CD4-positive, alpha-beta T cell (primary cell): ENCODE results near the gene TIE1. TPM values are rescaled to one million over a fixed set of nuclear protein-coding genes. Genes with fewer than 3 reads are reported as not detected.

Experiments used
- ATAC-seq: fragments of 200-7000 bp; cut with Tn5 transposase; one replicate; pipeline ENCODE4 v1.10.0; 2022; ENCODE audit warnings: mild to moderate bottlenecking; ENCODE audit not compliant: poor library complexity
- CTCF ChIA-PET: fragments of 350-600 bp; sonication (Branson Sonifier 250); formaldehyde crosslinking; loops from one replicate; lab custom pipeline; 2021; ENCODE audit warnings: antibody characterized with exemption, inconsistent platforms; lab: Charles Lee
- POLR2A ChIA-PET: fragments of 350-600 bp; sonication (Branson Sonifier 250); formaldehyde crosslinking; loops from one replicate; lab custom pipeline; 2021; ENCODE audit warnings: antibody characterized with exemption, inconsistent platforms; lab: Charles Lee
- DNase-seq, 14 experiments: peaks; one replicate each; pipeline ENCODE4 v3.0.0-alpha.2; 2013 to 2020; ENCODE audit warnings: mixed read lengths in 2 of 14
- H3K27ac ChIP-seq, 2 donors: one replicate each; pipeline versions ENCODE4 v1.5.1 to v1.7.0; 2013; ENCODE audit warnings: low read length in 2 of 2, low read depth in 1 of 2, mild to moderate bottlenecking in 1 of 2
- H3K27me3 ChIP-seq, 2 experiments: 1 replicate in 1 of 2; 2 replicates in 1 of 2; pipeline versions ENCODE4 v1.6.1 to v1.7.0; 2013; ENCODE audit warnings: low read length in 2 of 2, control low read depth in 1 of 2, mild to moderate bottlenecking in 1 of 2, moderate library complexity in 1 of 2; ENCODE audit not compliant: insufficient read depth in 2 of 2, control insufficient read depth in 1 of 2
- H3K36me3 ChIP-seq: one replicate; pipeline ENCODE4 v1.6.1; 2013; ENCODE audit warnings: low read length, control low read depth; ENCODE audit not compliant: insufficient read depth
- H3K4me1 ChIP-seq: one replicate; pipeline ENCODE4 v1.6.1; 2013; ENCODE audit warnings: low read length, control low read depth; ENCODE audit not compliant: insufficient read depth
- H3K4me3 ChIP-seq: one replicate; pipeline ENCODE4 v1.5.1; 2013; ENCODE audit warnings: mild to moderate bottlenecking, low read length, moderate library complexity
- H3K9me3 ChIP-seq, 2 experiments: 1 replicate in 1 of 2; 2 replicates in 1 of 2; pipeline versions ENCODE4 v1.6.1 to v1.7.0; 2013; ENCODE audit warnings: low read length in 2 of 2, mild to moderate bottlenecking in 2 of 2, control low read depth in 1 of 2, moderate library complexity in 1 of 2; ENCODE audit not compliant: control insufficient read depth in 1 of 2, insufficient read depth in 1 of 2
- H3K27ac Mint-ChIP-seq: one replicate; pipeline ENCODE4 v1.8.0; 2020; ENCODE audit warnings: mixed read lengths
- H3K27me3 Mint-ChIP-seq: one replicate; pipeline ENCODE4 v1.8.0; 2021; ENCODE audit warnings: mixed read lengths
- H3K36me3 Mint-ChIP-seq: one replicate; pipeline ENCODE4 v1.8.0; 2021; ENCODE audit warnings: low read depth, mixed read lengths
- H3K4me1 Mint-ChIP-seq: one replicate; pipeline ENCODE4 v1.8.0; 2021; ENCODE audit warnings: low read depth, mixed read lengths
- H3K4me3 Mint-ChIP-seq: one replicate; pipeline ENCODE4 v1.8.0; 2020; ENCODE audit warnings: mild to moderate bottlenecking, mixed read lengths
- H3K9me3 Mint-ChIP-seq: one replicate; pipeline ENCODE4 v1.8.0; 2020; ENCODE audit warnings: mixed read lengths
- CTCF ChIP-seq: fragments of 200-600 bp; IDR thresholded peaks from one replicate; pipeline ENCODE4 v1.8.0; 2022; ENCODE audit warnings: antibody characterized with exemption, mild to moderate bottlenecking
- intact Hi-C, 2 experiments: fragments of 100-400 bp; cut with DNase I in 1 of 2; cut with micrococcal nuclease in 1 of 2; formaldehyde crosslinking; loops; one replicate each; pipeline versions ENCODE4 v1.15.1 to v1.9.0; 2023 to 2025; cut with DNase I, micrococcal nuclease
- total RNA-seq, 174 experiments: library from RNA in 2 of 174; stranded (reverse) in 2 of 174; gene quantifications; one replicate each; pipeline ENCODE4 v1.2.3 and lab custom pipeline; 2021 to 2026

Gene TIE1
- total RNA-seq, 2 experiments from 2014 or later, result not detected

GRCh38 chr1:43308635-43309404 lies 8.0 kb downstream of the TIE1 start:
- no peak for TF ChIP-seq CTCF
- Mint-ChIP-seq H3K4me3 (no peak overlapping the region), H3K36me3 (no peaks in the 10 kb centered on the region), H3K9me3 (no peaks in the 10 kb centered on the region), H3K27me3 (no peaks in the 10 kb centered on the region), H3K27ac (no peak overlapping the region), H3K4me1 (no peaks in the 10 kb centered on the region)
- H3K4me1 ChIP-seq, result no peaks in the 10 kb centered on the region
- ChIA-PET POLR2A (no interaction called here), CTCF (no interaction called here)
- no peak for DNase-seq
- no peak overlapping the region for H3K4me3 ChIP-seq
- no peak overlapping the region for H3K27ac ChIP-seq
- no peaks in the 10 kb centered on the region for H3K9me3 ChIP-seq
- no peaks in the 10 kb centered on the region for H3K36me3 ChIP-seq
- intact Hi-C loops, result no loop called here
- ATAC-seq, result no peak
- no peaks in the 10 kb centered on the region for H3K27me3 ChIP-seq

- POLR2A ChIA-PET, result no interaction called here
- Histone ChIP-seq H3K4me3 (no peak overlapping the region), H3K4me1 (no peaks in the 10 kb centered on the region), H3K27ac (no peak overlapping the region), H3K27me3 (no peaks in the 10 kb centered on the region), H3K36me3 (no peaks in the 10 kb centered on the region), H3K9me3 (no peaks in the 10 kb centered on the region)
- Mint-ChIP-seq H3K27me3 (no peaks in the 10 kb centered on the region), H3K36me3 (no peaks in the 10 kb centered on the region), H3K27ac (no peak overlapping the region), H3K4me3 (no peak overlapping the region), H3K9me3 (no peaks in the 10 kb centered on the region), H3K4me1 (no peaks in the 10 kb centered on the region)
- no peak for TF ChIP-seq CTCF
- intact Hi-C loops, result no loop called here
- ATAC-seq (no peak), DNase-seq (no peak)
- CTCF ChIA-PET, result no interaction called here
Observed at GRCh38 chr1:43309405-43310025, 8.7 kb downstream of the TIE1 start.

- no peak for TF ChIP-seq CTCF
- Histone ChIP-seq H3K4me3 (no peak overlapping the region), H3K9me3 (no peaks in the 10 kb centered on the region), H3K27me3 (no peaks in the 10 kb centered on the region), H3K36me3 (no peaks in the 10 kb centered on the region), H3K4me1 (no peaks in the 10 kb centered on the region), H3K27ac (no peak overlapping the region)
- ATAC-seq, result no peak
- ChIA-PET POLR2A (no interaction called here), CTCF (no interaction called here)
- no peak for DNase-seq
- intact Hi-C loops, result no loop called here
- H3K36me3 Mint-ChIP-seq, result no peaks in the 10 kb centered on the region
- H3K4me1 Mint-ChIP-seq, result no peaks in the 10 kb centered on the region
- H3K9me3 Mint-ChIP-seq, result no peaks in the 10 kb centered on the region
- no peak overlapping the region for H3K4me3 Mint-ChIP-seq
- H3K27me3 Mint-ChIP-seq, result no peaks in the 10 kb centered on the region
- no peak overlapping the region for H3K27ac Mint-ChIP-seq
Observed at GRCh38 chr1:43311521-43311920, 10.7 kb downstream of the TIE1 start.
